ENCODE results near the gene TDRD12. TPM values are rescaled to one million over a fixed set of nuclear protein-coding genes. Genes with fewer than 3 reads are reported as not detected.
"Not testable (repeated sequence)": the region's sequence is repeated elsewhere in the genome, so short reads cannot be mapped to it uniquely, and the experiment has no call there.

TDRD12 gene
- total and polyA plus RNA-seq, 8 donors, result 0.06 to 0.84 (median 0.11) TPM; not detected in 3

GRCh38 chr19:32865326-32865725, 145.8 kb downstream of the TDRD12 start:
- no peak for TF ChIP-seq CTCF (IDR thresholded peaks at IDR 0.05)
- ATAC-seq (no peak), DNase-seq (no peak), FAIRE-seq (no peak)
- Histone ChIP-seq H3K27ac (no peak overlapping the region), H3K27me3 (no peaks in the 10 kb centered on the region), H3K36me3 (no peaks in the 10 kb centered on the region), H3K4me3 (no peak overlapping the region), H3K9me3 (no peaks in the 10 kb centered on the region), H3K4me1 (no peaks in the 10 kb centered on the region)
- intact Hi-C loops (cut with DNase I), result no loop called here
- 75 to 90% methylated on average over 6 of the region's 6 CpGs for WGBS, 2 donors

GRCh38 chr19:32866061-32866460, 146.5 kb downstream of the TDRD12 start:
- 81 to 83% methylated on average over 7 of the region's 7 CpGs for WGBS, 2 donors
- DNase-seq (no peak), FAIRE-seq (no peak)

GRCh38 chr19:32866564-32867265, 147.1 kb downstream of the TDRD12 start:
- 84 to 85% methylated on average over 11 to 12 of the region's 12 CpGs for WGBS, 2 donors
- Histone ChIP-seq H3K4me3 (no peak overlapping the region), H3K27ac (no peak overlapping the region), H3K4me1 (no peaks in the 10 kb centered on the region), H3K27me3 (no peaks in the 10 kb centered on the region), H3K36me3 (no peaks in the 10 kb centered on the region), H3K9me3 (no peaks in the 10 kb centered on the region)
- no peak for TF ChIP-seq CTCF (IDR thresholded peaks at IDR 0.05)
- FAIRE-seq (no peak), ATAC-seq (no peak), DNase-seq (no peak)
- intact Hi-C loops (cut with DNase I), result no loop called here

More at GRCh38 chr19:32866061-32866460, 146.5 kb downstream of the TDRD12 start:
- Histone ChIP-seq H3K27me3 (no peaks in the 10 kb centered on the region), H3K4me1 (no peaks in the 10 kb centered on the region), H3K36me3 (no peaks in the 10 kb centered on the region), H3K4me3 (no peak overlapping the region), H3K9me3 (no peaks in the 10 kb centered on the region), H3K27ac (no peak overlapping the region)
- no peak for ATAC-seq
- intact Hi-C loops (cut with DNase I), result no loop called here
- no peak for TF ChIP-seq CTCF (IDR thresholded peaks at IDR 0.05)

GRCh38 chr19:32867436-32867835, 147.9 kb downstream of the TDRD12 start:
- DNase-seq; intact Hi-C loops (cut with DNase I); H3K36me3 ChIP-seq; H3K27ac ChIP-seq; H3K4me3 ChIP-seq; H3K4me1 ChIP-seq; H3K27me3 ChIP-seq; H3K9me3 ChIP-seq; FAIRE-seq; ATAC-seq: not testable (repeated sequence)
- 88 to 97% methylated on average over 9 of the region's 9 CpGs for WGBS, 2 donors

GRCh38 chr19:32868206-32868950, 148.8 kb downstream of the TDRD12 start:
- WGBS, 2 donors, result 85 to 89% methylated on average over 19 of the region's 19 CpGs

More at GRCh38 chr19:32868206-32868950, 148.8 kb downstream of the TDRD12 start:
- no peak for TF ChIP-seq CTCF (IDR thresholded peaks at IDR 0.05)
- ATAC-seq (no peak), DNase-seq (no peak), FAIRE-seq (no peak)
- no peak overlapping the region for H3K4me3 ChIP-seq
- H3K9me3 ChIP-seq, result no peaks in the 10 kb centered on the region
- no peaks in the 10 kb centered on the region for H3K27me3 ChIP-seq
- no peaks in the 10 kb centered on the region for H3K4me1 ChIP-seq
- no peaks in the 10 kb centered on the region for H3K36me3 ChIP-seq
- no peak overlapping the region for H3K27ac ChIP-seq
- intact Hi-C loops (cut with DNase I), result no loop called here

Data from pancreas (tissue), 10 donors.